Esophagus squamous epithelium (tissue), 4 donors: ENCODE data around the gene SAP25.

Source experiments
- POLR2A ChIP-seq, 4 donors: fragments of 450-650 bp; IDR thresholded peaks; one replicate each; pipeline ENCODE4 v1.6.1; 2017; ENCODE audit warnings: antibody characterized with exemption in 4 of 4, mild to moderate bottlenecking in 4 of 4, moderate library complexity in 3 of 4
- TF ChIP-seq, protein P1 (sequence below), 6 experiments: fragments of 450-650 bp in 4 of 6; fragments of 200-600 bp in 2 of 6; sonication (generic) in 2 of 6; IDR thresholded peaks; one replicate each; pipeline ENCODE4 v1.5.1; 2016 to 2019; ENCODE audit warnings: antibody characterized with exemption in 6 of 6, mild to moderate bottlenecking in 4 of 6, moderate library complexity in 4 of 6

- TF ChIP-seq, protein P1, sequence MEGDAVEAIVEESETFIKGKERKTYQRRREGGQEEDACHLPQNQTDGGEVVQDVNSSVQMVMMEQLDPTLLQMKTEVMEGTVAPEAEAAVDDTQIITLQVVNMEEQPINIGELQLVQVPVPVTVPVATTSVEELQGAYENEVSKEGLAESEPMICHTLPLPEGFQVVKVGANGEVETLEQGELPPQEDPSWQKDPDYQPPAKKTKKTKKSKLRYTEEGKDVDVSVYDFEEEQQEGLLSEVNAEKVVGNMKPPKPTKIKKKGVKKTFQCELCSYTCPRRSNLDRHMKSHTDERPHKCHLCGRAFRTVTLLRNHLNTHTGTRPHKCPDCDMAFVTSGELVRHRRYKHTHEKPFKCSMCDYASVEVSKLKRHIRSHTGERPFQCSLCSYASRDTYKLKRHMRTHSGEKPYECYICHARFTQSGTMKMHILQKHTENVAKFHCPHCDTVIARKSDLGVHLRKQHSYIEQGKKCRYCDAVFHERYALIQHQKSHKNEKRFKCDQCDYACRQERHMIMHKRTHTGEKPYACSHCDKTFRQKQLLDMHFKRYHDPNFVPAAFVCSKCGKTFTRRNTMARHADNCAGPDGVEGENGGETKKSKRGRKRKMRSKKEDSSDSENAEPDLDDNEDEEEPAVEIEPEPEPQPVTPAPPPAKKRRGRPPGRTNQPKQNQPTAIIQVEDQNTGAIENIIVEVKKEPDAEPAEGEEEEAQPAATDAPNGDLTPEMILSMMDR (IDR thresholded peaks at IDR 0.05) = no peak
- no peak for TF ChIP-seq POLR2A (IDR thresholded peaks at IDR 0.05)
These were observed 2.2 kb upstream of the SAP25 start for GRCh38 chr7:100575746-100576383.
